ENCODE data around the gene ARSB.

ARSB gene

DNA sequence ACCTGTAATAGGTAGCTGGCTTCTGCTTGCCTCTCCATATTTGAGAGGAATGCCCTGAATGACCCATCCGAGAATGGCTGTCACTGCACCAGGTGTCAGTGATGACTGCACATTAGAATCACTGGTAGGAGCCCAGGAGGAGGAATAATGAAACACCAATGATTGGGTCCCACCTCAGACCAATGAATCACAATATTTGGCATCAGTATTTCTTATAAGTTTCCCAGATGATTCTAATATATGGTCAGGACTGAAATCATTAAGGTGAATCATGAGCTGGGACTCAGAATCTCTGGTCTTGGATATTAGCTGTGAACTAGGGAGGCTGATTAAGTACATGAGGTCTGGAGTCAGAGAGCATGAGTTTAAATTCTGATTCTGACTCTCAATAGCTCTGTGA is 23.4 kb downstream of the ARSB start:
- TF ChIP-seq, protein P1, sequence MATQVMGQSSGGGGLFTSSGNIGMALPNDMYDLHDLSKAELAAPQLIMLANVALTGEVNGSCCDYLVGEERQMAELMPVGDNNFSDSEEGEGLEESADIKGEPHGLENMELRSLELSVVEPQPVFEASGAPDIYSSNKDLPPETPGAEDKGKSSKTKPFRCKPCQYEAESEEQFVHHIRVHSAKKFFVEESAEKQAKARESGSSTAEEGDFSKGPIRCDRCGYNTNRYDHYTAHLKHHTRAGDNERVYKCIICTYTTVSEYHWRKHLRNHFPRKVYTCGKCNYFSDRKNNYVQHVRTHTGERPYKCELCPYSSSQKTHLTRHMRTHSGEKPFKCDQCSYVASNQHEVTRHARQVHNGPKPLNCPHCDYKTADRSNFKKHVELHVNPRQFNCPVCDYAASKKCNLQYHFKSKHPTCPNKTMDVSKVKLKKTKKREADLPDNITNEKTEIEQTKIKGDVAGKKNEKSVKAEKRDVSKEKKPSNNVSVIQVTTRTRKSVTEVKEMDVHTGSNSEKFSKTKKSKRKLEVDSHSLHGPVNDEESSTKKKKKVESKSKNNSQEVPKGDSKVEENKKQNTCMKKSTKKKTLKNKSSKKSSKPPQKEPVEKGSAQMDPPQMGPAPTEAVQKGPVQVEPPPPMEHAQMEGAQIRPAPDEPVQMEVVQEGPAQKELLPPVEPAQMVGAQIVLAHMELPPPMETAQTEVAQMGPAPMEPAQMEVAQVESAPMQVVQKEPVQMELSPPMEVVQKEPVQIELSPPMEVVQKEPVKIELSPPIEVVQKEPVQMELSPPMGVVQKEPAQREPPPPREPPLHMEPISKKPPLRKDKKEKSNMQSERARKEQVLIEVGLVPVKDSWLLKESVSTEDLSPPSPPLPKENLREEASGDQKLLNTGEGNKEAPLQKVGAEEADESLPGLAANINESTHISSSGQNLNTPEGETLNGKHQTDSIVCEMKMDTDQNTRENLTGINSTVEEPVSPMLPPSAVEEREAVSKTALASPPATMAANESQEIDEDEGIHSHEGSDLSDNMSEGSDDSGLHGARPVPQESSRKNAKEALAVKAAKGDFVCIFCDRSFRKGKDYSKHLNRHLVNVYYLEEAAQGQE (IDR thresholded peaks at IDR 0.05; ENCODE audit: insufficient read depth in 1 of 2, low read depth in 2 of 2, low read length in 2 of 2) = no peak
- TF ChIP-seq SIN3A (IDR thresholded peaks at IDR 0.05; ENCODE audit: borderline replicate concordance, insufficient read depth, low read length) (no peak), TAF1 (IDR thresholded peaks at IDR 0.05; ENCODE audit: borderline replicate concordance, insufficient read depth, low read length) (no peak), FOXP2 (optimal IDR thresholded peaks at IDR 0.05; ENCODE audit: borderline replicate concordance, extremely low read depth, extremely low read length, insufficient read depth) (no peak), POLR2AphosphoS5 (IDR thresholded peaks at IDR 0.05; ENCODE audit: low read depth, low read length) (no peak)

DNA sequence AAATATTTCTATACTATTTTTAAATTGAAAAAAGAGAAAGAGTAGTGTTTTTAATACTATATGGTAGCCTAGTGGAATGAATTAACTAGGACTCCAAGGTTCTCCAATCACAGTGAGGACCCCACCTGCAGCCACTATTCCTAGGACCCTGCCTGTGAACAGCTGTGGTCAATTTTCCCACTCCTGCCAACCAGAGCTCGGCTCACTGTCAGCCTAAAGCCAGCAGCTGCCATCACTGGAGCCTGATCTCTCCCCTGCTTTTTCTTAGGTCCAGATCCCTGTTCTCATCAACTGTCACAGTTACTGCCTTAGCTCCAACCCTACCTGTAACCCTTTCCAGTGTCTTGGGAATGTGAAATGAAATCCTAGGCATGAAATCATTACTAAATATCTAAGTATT is 25.3 kb downstream of the ARSB start:
- no peak for TF ChIP-seq TAF1 (IDR thresholded peaks at IDR 0.05; ENCODE audit: borderline replicate concordance, insufficient read depth, low read length)
- TF ChIP-seq FOXP2 (optimal IDR thresholded peaks at IDR 0.05; ENCODE audit: borderline replicate concordance, extremely low read depth, extremely low read length, insufficient read depth) = no peak
- TF ChIP-seq POLR2AphosphoS5 (IDR thresholded peaks at IDR 0.05; ENCODE audit: low read depth, low read length) = no peak
- TF ChIP-seq SIN3A (IDR thresholded peaks at IDR 0.05; ENCODE audit: borderline replicate concordance, insufficient read depth, low read length) = no peak
- TF ChIP-seq, protein P1 (IDR thresholded peaks at IDR 0.05; ENCODE audit: insufficient read depth in 1 of 2, low read depth in 2 of 2, low read length in 2 of 2) = no peak

DNA sequence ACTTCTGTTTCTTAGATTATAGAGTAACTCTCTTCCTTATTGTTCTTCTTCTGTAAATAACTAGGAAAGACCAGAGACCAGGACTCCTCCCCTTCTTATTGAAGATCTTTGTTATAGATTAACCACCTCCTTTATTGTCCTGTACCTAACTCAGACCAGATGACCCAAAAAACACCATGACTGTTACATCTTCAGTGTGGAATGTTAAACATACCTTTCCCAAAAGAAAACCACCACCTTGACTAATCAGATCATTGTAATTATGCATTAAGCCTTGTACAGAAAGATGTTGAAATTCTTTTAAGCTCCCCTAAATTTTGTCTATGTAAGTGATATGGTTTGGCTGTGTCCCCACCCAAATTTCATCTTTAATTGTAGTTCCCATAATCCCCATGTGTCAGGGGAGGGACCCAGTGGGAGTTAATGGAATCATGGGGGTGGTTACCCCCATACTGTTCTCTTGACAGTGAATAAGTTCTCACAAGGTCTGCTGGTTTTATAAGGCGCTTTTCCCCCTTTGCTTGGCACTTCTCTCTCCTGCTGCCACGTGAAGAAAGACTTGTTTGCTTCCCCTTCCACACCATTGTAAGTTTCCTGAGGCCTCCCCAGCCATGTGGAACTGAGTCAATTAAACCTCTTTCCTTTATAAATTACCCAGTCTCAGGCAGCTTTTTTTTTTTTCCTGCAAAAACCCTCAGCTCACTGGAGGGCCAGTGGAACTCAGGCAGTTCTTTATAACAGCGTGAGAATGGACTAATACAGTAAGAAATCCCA is 26.3 kb downstream of the ARSB start:
- TF ChIP-seq SIN3A (IDR thresholded peaks at IDR 0.05; ENCODE audit: borderline replicate concordance, insufficient read depth, low read length) (no peak), FOXP2 (optimal IDR thresholded peaks at IDR 0.05; ENCODE audit: borderline replicate concordance, extremely low read depth, extremely low read length, insufficient read depth) (no peak), TAF1 (IDR thresholded peaks at IDR 0.05; ENCODE audit: borderline replicate concordance, insufficient read depth, low read length) (no peak), POLR2AphosphoS5 (IDR thresholded peaks at IDR 0.05; ENCODE audit: low read depth, low read length) (no peak)
- TF ChIP-seq, protein P1 (IDR thresholded peaks at IDR 0.05; ENCODE audit: insufficient read depth in 1 of 2, low read depth in 2 of 2, low read length in 2 of 2) = no peak

DNA sequence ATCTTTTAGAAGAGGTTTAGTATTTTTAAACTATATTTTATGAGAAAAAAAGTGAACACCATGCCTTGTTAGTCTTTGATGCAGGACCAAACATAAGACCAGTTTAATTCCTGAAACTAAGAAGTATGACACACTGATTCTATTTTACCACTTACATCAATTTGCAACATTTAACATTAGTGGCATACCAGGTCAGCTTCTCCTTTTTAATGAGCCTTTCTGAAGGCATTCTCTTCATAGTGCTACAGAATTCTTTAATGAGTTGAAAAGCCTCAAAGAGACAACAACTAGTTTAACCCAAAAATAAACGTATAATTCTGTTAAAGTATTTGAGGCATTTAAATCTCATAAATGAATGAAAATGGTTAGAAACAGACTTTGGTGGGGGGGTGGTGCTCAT is 28.2 kb downstream of the ARSB start:
- TF ChIP-seq, protein P1 (IDR thresholded peaks at IDR 0.05; ENCODE audit: insufficient read depth in 1 of 2, low read depth in 2 of 2, low read length in 2 of 2) = no peak
- TF ChIP-seq SIN3A (IDR thresholded peaks at IDR 0.05; ENCODE audit: borderline replicate concordance, insufficient read depth, low read length) (no peak), TAF1 (IDR thresholded peaks at IDR 0.05; ENCODE audit: borderline replicate concordance, insufficient read depth, low read length) (no peak)

Measured in PFSK-1 (cell line).